ENCODE measurements around the gene GUCY1A2.

DNA sequence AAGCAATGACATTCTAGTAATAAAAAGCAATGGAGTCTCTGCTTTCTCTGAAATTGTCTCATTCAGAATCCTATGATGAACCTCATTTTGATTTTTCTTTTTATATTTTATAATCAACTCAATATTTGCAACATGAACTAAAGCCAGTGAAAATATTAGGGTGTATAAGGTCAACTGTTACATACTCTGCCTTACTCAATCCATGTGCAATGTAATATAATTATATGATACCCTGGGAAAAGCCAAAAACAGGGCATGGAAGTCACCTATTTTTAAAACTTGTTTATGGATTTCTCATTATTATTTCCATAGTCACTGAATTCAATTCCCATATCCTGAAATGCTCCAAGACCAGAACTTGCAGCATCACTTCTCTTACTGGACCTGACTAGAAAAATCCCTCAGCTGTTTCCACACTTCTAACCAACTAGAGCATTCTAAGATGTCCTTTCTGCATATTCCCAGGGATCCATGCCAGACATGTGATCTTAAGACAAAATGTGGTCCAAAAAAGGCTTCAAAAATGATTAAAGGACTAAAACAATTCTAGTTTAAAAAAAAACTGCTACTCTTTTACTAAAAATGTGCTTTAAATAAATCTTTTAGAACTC lies 97.3 kb downstream of the GUCY1A2 start:
- TF ChIP-seq, protein P1, sequence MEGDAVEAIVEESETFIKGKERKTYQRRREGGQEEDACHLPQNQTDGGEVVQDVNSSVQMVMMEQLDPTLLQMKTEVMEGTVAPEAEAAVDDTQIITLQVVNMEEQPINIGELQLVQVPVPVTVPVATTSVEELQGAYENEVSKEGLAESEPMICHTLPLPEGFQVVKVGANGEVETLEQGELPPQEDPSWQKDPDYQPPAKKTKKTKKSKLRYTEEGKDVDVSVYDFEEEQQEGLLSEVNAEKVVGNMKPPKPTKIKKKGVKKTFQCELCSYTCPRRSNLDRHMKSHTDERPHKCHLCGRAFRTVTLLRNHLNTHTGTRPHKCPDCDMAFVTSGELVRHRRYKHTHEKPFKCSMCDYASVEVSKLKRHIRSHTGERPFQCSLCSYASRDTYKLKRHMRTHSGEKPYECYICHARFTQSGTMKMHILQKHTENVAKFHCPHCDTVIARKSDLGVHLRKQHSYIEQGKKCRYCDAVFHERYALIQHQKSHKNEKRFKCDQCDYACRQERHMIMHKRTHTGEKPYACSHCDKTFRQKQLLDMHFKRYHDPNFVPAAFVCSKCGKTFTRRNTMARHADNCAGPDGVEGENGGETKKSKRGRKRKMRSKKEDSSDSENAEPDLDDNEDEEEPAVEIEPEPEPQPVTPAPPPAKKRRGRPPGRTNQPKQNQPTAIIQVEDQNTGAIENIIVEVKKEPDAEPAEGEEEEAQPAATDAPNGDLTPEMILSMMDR (IDR thresholded peaks at IDR 0.05): no peak
- no peak for TF ChIP-seq EZH2 (IDR thresholded peaks at IDR 0.05; ENCODE audit: borderline replicate concordance, insufficient read depth, low read depth, low read length, poor library complexity, severe bottlenecking)

All from B cell (primary cell).